Choroid plexus epithelial cell (primary cell): ENCODE measurements around the gene EXOC4.

Experiments used
- DNase-seq: peaks from one replicate; pipeline ENCODE4 v3.0.0-alpha.2; 2010; ENCODE audit warnings: low read depth
- H3K4me3 ChIP-seq: 2 replicates; pipeline ENCODE4 v1.5.1; 2011; ENCODE audit warnings: low read depth, mild to moderate bottlenecking, control low read depth, low read length, moderate library complexity
- CTCF ChIP-seq: conservative IDR thresholded peaks from 2 replicates; pipeline ENCODE4 v1.5.1; 2011; ENCODE audit warnings: low read depth, mild to moderate bottlenecking, control low read depth, inconsistent platforms, low read length, moderate library complexity

EXOC4 gene

GRCh38 chr7:133479456-133480065, 226.7 kb downstream of the EXOC4 start:
- DNase-seq: no peak
- no peak overlapping the region for H3K4me3 ChIP-seq

GRCh38 chr7:133480868-133481267, 228.0 kb downstream of the EXOC4 start:
- no peak overlapping the region for H3K4me3 ChIP-seq
- no peak for DNase-seq
- TF ChIP-seq CTCF: no peak

More at GRCh38 chr7:133479456-133480065, 226.7 kb downstream of the EXOC4 start:
- no peak for TF ChIP-seq CTCF

- H3K4me3 ChIP-seq: no peak overlapping the region
- peak; percentile 81 for DNase-seq
- no peak for TF ChIP-seq CTCF
Measured at GRCh38 chr7:133481676-133482075, 228.8 kb downstream of the EXOC4 start.

GRCh38 chr7:133482599-133482998, 229.7 kb downstream of the EXOC4 start:
- TF ChIP-seq CTCF: no peak
- H3K4me3 ChIP-seq: no peak overlapping the region
- no peak for DNase-seq

GRCh38 chr7:133484086-133484485, 231.2 kb downstream of the EXOC4 start:
- H3K4me3 ChIP-seq: no peak overlapping the region
- TF ChIP-seq CTCF: no peak
- peak; percentile 25 for DNase-seq

GRCh38 chr7:133489906-133490305, 237.0 kb downstream of the EXOC4 start:
- TF ChIP-seq CTCF: no peak
- H3K4me3 ChIP-seq: no peak overlapping the region
- no peak for DNase-seq

GRCh38 chr7:133491201-133491691, 238.4 kb downstream of the EXOC4 start:
- no peak overlapping the region for H3K4me3 ChIP-seq
- DNase-seq: no peak
- TF ChIP-seq CTCF: no peak
